ENCODE data around the gene CIB1. TPM values are rescaled to one million over a fixed set of nuclear protein-coding genes. Genes with fewer than 3 reads are reported as not detected.

Gene CIB1
- total and polyA plus RNA-seq, 2 of the 8 experiments (the other 6 are each of a cell fraction or from before 2014, with no cell fraction given), result 26.0 to 63.5 TPM

DNA sequence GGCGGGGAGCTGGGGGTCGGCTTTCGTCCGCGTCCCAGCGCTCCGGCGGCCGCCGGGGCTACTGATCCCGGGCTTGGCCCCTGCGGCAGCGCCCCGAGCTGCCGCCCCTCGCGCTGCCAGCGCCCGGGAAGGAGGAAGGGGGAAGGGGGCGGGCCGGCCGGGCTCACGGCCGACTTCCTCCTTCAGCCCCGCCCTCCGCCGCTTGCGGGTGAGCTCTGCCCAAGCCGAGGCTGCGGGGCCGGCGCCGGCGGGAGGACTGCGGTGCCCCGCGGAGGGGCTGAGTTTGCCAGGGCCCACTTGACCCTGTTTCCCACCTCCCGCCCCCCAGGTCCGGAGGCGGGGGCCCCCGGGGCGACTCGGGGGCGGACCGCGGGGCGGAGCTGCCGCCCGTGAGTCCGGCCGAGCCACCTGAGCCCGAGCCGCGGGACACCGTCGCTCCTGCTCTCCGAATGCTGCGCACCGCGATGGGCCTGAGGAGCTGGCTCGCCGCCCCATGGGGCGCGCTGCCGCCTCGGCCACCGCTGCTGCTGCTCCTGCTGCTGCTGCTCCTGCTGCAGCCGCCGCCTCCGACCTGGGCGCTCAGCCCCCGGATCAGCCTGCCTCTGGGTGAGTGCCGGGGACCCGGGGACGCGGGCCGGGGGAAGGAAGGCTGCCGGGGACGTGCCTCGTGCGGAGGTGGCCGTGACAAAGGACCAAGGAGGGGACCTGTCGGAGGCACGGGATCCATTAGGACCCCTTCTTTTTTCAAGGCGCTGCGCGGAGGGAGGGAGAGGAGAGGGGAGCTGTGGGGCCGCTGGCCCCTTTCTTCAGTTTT lies 32.4 kb downstream of the CIB1 start, which contains the start of gene SEMA4B (continued):
- TF ChIP-seq, protein P1, sequence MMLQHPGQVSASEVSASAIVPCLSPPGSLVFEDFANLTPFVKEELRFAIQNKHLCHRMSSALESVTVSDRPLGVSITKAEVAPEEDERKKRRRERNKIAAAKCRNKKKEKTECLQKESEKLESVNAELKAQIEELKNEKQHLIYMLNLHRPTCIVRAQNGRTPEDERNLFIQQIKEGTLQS (IDR thresholded peaks at IDR 0.05; ENCODE audit: insufficient read depth, low read depth, low read length), result no peak
- TF ChIP-seq PHF8 (conservative IDR thresholded peaks at IDR 0.05; ENCODE audit: low read depth, low read length) (peak; percentile 70), KDM4A (IDR thresholded peaks at IDR 0.05; ENCODE audit: low read depth, low read length, severe bottlenecking) (peak; percentile 89), TAF1 (IDR thresholded peaks at IDR 0.05; ENCODE audit: low read depth, low read length) (0 out of 2 replicates have a peak, but pooled peaks have one; percentile 10)
